Adipocyte (in vitro differentiated cells): Measurements from ENCODE around the gene ZBTB7C.

Experiments
- DNase-seq: peaks from one replicate; pipeline ENCODE4 v3.0.0-alpha.2; 2015; ENCODE audit warnings: low read depth
- H3K27me3 ChIP-seq: replicated peaks from 2 replicates; pipeline ENCODE4 v1.7.0; 2013; ENCODE audit warnings: mild to moderate bottlenecking, low read length, moderate library complexity; ENCODE audit not compliant: control insufficient read depth, insufficient read depth
- H3K36me3 ChIP-seq: 2 replicates; pipeline ENCODE4 v1.7.0; 2013; ENCODE audit warnings: low read length, mild to moderate bottlenecking, moderate library complexity; ENCODE audit not compliant: control insufficient read depth, insufficient read depth, severe bottlenecking
- H3K4me1 ChIP-seq: 2 replicates; pipeline ENCODE4 v1.7.0; 2013; ENCODE audit warnings: mild to moderate bottlenecking, low read length, moderate library complexity; ENCODE audit not compliant: control insufficient read depth, insufficient read depth
- H3K4me3 ChIP-seq: 2 replicates; pipeline ENCODE4 v1.7.0; 2013; ENCODE audit warnings: mild to moderate bottlenecking, low read length, moderate library complexity
- H3K9ac ChIP-seq: 2 replicates; pipeline ENCODE4 v1.7.0; 2013; ENCODE audit warnings: mild to moderate bottlenecking, low read length, moderate library complexity
- H3K9me3 ChIP-seq: 2 replicates; pipeline ENCODE4 v1.7.0; 2013; ENCODE audit warnings: mild to moderate bottlenecking, low read length, moderate library complexity; ENCODE audit not compliant: control insufficient read depth

ZBTB7C gene

DNA sequence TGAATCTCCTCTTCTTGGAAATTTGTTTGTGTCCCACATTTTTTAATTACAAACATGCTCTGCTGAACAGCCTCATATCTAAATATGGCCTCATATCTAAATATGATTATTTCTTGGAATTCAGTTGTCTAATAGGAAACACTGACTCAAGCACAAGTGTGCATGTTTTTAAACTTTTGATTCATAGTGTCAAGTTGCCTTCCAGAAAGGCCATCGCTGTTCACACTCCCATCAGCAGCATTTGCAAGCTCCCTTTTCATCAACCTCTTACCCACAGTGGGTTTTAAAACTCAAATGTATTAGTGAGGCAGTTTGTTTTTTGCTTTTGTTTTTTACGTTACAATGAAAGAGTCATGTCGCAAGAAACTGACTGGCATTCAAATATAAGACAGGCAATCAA is 413.5 kb downstream of the ZBTB7C start:
- Histone ChIP-seq H3K27me3 (peaks cover 10% of the 10 kb centered on the region), H3K9ac (no peak overlapping the region), H3K36me3 (no peaks in the 10 kb centered on the region), H3K9me3 (peaks cover 11% of the 10 kb centered on the region), H3K4me3 (no peak overlapping the region), H3K4me1 (no peaks in the 10 kb centered on the region)
- DNase-seq, result no peak

DNA sequence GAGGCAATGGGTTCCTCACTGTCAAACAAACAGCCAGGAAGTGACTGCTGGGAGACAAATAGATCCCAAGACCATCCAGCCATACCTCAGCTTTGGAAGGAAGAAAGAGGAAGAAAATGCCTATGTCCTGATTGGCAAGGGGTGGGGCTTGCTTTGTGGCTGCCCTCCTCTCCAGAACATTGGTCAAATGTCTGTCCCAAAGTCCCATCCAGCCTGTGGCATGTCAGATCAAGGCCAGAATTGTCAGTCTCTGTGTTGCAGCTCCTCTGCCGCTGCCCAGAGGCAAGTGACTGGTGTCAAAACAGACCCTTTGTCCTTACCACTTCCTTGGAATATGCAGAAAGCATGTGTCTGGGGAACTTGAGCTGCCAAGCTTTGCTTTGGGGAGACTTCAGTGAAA is 415.8 kb downstream of the ZBTB7C start:
- no peak for DNase-seq
- H3K27me3 ChIP-seq, result peaks cover 22% of the 10 kb centered on the region
- H3K36me3 ChIP-seq, result no peaks in the 10 kb centered on the region
- H3K4me3 ChIP-seq, result no peak overlapping the region
- no peak overlapping the region for H3K9ac ChIP-seq
- peaks cover 11% of the 10 kb centered on the region for H3K9me3 ChIP-seq
- H3K4me1 ChIP-seq, result no peaks in the 10 kb centered on the region

DNA sequence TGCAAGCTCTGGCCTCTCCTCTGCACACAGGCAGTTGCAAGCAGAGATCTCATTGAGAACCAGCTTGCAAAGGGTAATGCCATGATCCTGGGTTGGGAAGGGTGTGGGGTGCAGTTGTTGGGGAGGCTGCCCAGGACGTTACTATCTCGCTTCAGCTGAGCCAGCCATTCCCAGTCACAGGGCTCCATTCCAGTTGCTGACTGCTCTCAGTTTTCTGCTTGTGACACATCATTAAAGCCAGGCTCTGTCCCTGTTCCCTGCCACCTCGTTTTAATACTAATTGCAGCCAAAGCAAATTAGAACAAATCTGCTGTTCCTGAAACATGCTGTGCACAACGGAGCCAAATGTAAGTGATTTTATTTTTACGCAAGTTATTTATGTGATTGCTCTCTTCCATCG is 416.2 kb downstream of the ZBTB7C start:
- Histone ChIP-seq H3K27me3 (peaks cover 22% of the 10 kb centered on the region), H3K9me3 (peaks cover 11% of the 10 kb centered on the region), H3K4me1 (no peaks in the 10 kb centered on the region), H3K9ac (no peak overlapping the region), H3K4me3 (no peak overlapping the region), H3K36me3 (no peaks in the 10 kb centered on the region)
- no peak for DNase-seq

DNA sequence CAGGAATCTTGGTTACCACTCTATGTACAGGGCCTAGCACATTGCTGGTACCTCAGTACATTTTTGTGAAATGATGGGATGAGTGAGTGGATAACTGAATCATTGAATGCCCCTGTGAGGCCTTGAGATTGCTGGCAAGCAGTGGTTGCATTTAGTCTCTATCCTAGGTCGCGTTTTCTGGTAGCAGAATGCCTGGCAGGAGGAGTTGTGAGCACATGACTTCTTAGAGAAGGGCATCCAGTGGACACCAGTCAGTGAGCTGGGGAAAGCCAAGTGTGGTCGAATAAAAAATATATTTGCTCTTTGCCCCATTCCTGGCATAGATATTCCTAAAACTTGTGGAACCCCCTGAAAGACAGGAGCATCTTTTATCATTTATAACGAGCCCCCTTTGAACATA is 416.9 kb downstream of the ZBTB7C start:
- DNase-seq, result no peak
- Histone ChIP-seq H3K27me3 (peaks cover 22% of the 10 kb centered on the region), H3K4me1 (no peaks in the 10 kb centered on the region), H3K9ac (no peak overlapping the region), H3K9me3 (peaks cover 6% of the 10 kb centered on the region), H3K36me3 (no peaks in the 10 kb centered on the region), H3K4me3 (no peak overlapping the region)

DNA sequence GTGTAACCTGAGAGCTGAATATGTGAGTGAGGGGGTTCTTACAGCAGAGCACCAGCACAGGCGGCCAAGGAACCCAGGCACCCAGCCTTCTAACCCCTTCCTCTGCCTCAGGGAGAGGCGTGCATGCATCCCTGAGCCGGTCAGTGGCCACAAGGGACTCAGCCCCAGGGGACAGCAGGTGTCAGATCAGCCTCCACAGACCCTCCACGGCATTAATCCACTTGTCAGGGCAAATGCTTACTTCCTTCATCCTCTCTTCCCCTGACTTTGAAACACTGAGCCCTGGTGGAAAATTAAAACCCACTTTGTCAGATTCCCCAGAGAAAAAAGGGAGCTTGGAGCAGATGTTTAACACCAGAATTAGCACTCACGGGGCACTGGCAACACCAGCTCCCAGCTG is 418.2 kb downstream of the ZBTB7C start:
- Histone ChIP-seq H3K9me3 (no peaks in the 10 kb centered on the region), H3K4me1 (no peaks in the 10 kb centered on the region), H3K27me3 (peaks cover 22% of the 10 kb centered on the region), H3K36me3 (no peaks in the 10 kb centered on the region), H3K9ac (no peak overlapping the region), H3K4me3 (no peak overlapping the region)
- no peak for DNase-seq

DNA sequence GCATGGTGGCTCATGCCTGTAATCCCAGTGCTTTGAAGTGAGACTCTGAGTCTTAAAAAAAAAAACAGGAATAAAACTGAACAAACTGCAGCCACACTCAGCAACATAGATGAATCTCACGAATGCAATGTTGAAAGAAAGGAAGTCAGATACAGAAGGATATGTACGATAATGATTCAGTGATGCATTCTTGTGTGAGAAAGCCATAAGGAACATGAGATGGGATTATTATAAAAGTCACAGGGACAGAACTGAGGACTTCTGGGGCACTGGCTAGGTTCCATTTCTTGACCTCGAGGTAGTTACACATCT is 421.8 kb downstream of the ZBTB7C start:
- no peaks in the 10 kb centered on the region for H3K36me3 ChIP-seq
- H3K4me1 ChIP-seq, result no peaks in the 10 kb centered on the region
- peaks cover 4% of the 10 kb centered on the region for H3K9me3 ChIP-seq
- H3K27me3 ChIP-seq, result peaks cover 27% of the 10 kb centered on the region
- peak; percentile 54 for DNase-seq
- H3K4me3 ChIP-seq, result no peak overlapping the region
- no peak overlapping the region for H3K9ac ChIP-seq

DNA sequence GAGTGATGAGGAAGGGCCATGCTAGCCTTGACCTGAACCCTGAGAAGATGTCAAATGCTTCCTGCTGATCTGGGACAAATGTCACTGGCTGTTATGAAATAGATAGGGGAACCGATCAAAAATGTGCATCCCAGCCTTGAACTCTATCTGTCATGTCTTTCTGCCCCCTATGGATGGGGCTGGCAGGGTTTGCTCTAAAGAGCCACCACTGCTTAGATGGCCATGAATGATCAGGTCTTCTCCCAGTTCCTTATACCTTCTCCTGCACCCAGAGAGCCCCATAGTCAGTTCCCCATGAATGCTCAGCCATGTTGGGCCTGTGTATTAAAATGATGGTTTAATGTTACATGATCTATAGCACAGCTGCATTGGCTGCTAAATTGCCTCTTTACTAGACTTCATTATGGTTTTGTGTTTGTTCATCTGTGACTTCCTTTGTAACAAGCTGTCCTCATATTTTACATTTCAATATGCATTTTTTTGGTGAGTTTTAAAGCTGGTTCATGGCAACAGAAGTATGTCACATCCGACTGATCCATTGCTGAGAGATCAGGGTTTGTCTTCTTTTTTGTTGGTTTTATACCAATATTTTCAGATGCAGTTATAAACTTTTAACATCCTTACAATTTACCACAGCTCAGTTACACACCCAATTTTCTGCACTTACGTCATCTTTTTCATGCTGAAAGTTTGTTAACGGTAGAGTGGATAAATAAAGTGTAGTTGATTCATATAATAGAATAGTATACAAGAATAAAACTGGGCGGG is 422.4 kb downstream of the ZBTB7C start:
- no peak overlapping the region for H3K9ac ChIP-seq
- H3K36me3 ChIP-seq, result no peaks in the 10 kb centered on the region
- peak; percentile 34 for DNase-seq
- no peak overlapping the region for H3K4me3 ChIP-seq
- H3K27me3 ChIP-seq, result peaks cover 26% of the 10 kb centered on the region
- H3K9me3 ChIP-seq, result peaks cover 4% of the 10 kb centered on the region
- H3K4me1 ChIP-seq, result no peaks in the 10 kb centered on the region

DNA sequence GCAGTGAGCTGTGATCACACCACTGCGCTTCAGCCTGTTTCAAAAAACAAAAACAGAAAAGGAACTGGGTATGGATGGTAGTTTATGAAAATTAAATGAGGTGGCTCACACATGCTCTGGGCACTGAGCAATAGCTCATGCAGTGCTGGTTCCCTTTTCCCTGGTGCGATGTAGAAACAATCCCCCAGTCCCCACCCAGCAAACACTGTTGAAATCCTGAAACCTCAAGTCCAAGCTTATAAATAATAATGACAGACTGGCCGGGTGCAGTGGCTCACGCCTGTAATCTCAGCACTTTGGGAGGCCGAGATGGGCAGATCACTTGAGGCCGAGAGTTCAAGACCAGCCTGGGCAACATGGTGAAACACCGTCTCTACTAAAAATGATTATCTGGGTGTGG is 423.3 kb downstream of the ZBTB7C start:
- peaks cover 17% of the 10 kb centered on the region for H3K27me3 ChIP-seq
- no peaks in the 10 kb centered on the region for H3K4me1 ChIP-seq

DNA sequence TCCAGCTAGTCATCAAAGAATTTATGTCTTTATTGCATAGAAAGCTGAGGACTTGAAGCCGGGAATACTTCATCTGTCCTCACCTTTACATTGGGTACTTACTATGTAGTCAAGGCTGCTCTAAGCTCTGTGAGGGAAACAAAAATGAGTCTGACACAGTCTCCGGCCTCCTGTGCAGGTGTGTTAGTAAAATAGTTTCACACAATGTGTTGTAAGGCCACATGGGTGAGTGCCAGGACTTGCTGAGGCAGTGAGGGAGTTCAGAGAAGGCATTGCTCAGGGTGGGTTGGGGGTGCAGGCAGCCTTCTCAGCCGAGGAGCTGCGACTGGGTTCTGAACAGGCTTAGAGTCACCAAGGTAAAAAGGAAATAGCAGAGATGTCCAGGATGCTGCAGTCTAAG is 424.2 kb downstream of the ZBTB7C start:
- H3K4me3 ChIP-seq, result no peak overlapping the region
- H3K4me1 ChIP-seq, result no peaks in the 10 kb centered on the region
- peaks cover 4% of the 10 kb centered on the region for H3K9me3 ChIP-seq
- H3K27me3 ChIP-seq, result peaks cover 10% of the 10 kb centered on the region
- H3K36me3 ChIP-seq, result no peaks in the 10 kb centered on the region
- no peak for DNase-seq
- no peak overlapping the region for H3K9ac ChIP-seq

More for the DNA sequence above, 423.3 kb downstream of the ZBTB7C start:
- Histone ChIP-seq H3K9me3 (peaks cover 4% of the 10 kb centered on the region), H3K9ac (no peak overlapping the region), H3K36me3 (no peaks in the 10 kb centered on the region), H3K4me3 (no peak overlapping the region)
- no peak for DNase-seq

DNA sequence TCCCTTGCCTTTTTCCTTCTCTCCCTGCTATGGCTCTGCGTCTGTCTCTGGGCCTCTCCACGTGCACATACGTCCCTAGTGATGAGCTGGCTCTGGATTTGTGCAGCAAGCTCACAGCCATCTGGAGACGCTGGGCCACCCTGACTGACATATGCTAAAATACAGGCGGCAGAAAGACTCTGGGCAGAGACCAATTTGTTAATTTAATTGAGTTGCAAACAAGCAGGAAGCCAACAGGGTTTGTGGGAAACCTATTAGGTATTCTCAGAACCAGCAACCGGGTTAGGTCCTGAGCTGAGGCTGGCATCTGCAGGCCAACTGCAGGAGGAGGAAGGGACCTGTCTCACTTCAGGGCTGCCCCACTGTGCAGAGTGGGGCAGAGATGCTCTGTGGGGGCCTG is 425.2 kb downstream of the ZBTB7C start:
- Histone ChIP-seq H3K4me3 (no peak overlapping the region), H3K36me3 (no peaks in the 10 kb centered on the region), H3K27me3 (peaks cover 15% of the 10 kb centered on the region), H3K9me3 (peaks cover 4% of the 10 kb centered on the region), H3K4me1 (no peaks in the 10 kb centered on the region), H3K9ac (no peak overlapping the region)
- no peak for DNase-seq

DNA sequence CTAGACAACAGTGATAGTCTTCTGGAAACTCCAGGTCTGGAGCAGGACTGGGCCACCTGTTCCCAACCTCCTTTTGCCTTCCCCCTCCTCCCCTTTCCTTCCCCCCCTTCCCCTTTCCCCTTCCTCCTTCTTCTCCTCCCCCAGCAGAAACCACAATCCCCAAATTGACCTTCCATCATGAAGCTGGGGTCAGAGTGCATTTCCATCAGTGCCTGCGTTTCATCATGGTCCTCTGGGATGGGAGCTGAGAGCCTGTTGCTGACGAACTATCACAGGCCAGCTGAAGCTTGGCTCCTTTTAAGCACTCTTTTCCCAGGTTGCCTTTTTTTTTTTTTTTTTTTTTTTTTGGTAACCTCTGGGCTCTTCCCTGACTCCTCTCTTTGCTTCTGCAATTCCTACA is 426.1 kb downstream of the ZBTB7C start:
- Histone ChIP-seq H3K9ac (no peak overlapping the region), H3K4me1 (no peaks in the 10 kb centered on the region), H3K9me3 (peaks cover 4% of the 10 kb centered on the region), H3K27me3 (peaks cover 16% of the 10 kb centered on the region), H3K4me3 (no peak overlapping the region), H3K36me3 (no peaks in the 10 kb centered on the region)
- no peak for DNase-seq

DNA sequence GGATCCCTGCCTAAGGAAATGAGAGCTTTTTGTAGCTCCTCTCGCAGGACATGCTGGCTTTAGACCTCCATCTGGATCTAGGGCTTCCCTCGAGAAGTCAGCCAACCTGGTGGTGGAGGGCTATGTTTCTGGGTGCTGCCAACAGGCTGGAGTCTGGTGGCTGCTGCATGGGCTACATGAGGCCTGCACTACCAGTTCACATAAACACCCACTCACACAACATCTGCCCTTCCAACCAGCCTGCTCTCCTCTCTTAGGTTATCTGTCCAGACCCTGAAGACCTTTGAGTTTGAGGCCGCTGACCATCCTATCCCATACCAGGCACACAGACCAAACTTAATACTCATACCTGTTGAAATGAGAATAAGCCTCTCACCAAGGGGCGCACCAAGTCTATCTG is 427.4 kb downstream of the ZBTB7C start:
- H3K4me3 ChIP-seq, result no peak overlapping the region
- peaks cover 4% of the 10 kb centered on the region for H3K9me3 ChIP-seq
- H3K36me3 ChIP-seq, result no peaks in the 10 kb centered on the region
- H3K4me1 ChIP-seq, result no peaks in the 10 kb centered on the region
- H3K27me3 ChIP-seq, result peaks cover 16% of the 10 kb centered on the region
- H3K9ac ChIP-seq, result no peak overlapping the region
- DNase-seq, result no peak
